SW 1271 (cell line): Measurements from ENCODE around the gene SCN2B.

ENCODE experiments used
- DNase-seq, 2 experiments: peaks; one replicate each; lab custom pipeline; 2025; lab: John Stamatoyannopoulos, UW

Gene SCN2B

DNA sequence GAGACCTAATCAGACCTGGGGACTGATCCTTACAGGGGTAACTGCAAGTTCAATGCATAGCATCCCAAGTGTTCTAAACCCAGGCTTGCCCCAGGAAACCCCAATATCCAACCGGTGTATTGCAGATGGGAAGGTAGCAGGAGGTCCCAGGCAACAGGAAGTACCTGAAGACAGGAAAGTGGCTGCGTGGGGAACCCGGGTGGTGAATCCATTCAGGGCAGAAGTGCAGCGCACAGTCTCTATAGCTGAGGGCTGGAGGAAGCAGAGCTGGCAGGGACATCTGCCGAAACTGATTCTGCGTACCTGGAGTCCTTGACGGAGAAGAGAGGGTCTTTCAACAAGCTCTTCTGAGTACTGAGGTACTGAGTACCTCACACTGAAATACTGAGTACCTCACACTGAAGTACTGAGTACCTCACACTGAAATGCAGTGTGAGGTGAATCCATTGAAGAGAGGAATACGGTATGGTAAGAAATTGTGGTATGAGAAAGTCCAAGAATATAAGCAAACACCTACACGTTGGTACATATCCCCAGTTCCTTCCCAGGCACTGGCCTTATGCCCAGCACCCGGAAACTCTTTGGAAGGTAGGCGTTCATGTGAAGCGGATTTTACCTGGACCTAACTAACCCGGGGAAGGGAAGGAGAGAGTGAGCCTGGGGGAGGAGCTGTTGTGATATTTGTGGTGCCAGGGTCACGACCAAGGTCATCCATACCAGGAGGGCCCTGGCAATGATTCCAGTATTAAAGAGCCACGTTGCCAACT lies 43.9 kb downstream of the SCN2B start:
- DNase-seq, result no peak

DNA sequence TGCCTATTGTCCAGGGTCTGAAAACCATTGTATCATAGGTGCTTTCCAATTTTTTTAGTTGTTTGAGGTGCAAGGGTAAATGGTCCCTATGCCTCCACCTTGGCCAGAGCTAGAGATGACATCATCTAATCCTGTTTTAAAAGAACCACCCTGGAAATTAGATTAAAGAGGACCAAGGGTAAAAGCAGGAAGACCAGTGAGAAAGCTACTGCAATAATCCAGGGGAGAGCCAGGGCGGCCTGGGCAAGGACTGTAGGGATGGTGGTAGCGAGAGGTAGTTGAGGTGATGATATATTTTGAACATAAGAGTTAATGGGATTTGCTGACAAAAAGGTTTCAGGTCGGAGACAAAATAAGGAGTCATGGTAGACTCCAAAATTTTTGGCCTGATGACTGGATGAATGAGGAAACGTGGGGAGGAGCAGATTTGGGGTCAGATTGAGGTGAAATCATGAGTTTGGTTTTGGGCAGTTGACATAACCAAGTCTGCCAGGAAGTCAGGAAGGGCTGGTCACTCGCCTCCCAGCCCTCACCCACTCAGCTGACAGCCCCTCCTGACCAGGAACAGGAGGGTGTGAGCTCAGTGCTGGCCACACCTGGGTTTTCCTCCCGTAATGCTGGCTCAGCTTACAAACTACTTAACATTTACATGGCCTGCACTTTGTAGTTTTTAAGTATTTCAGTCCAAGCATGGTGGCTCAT lies 46.8 kb downstream of the SCN2B start:
- no peak for DNase-seq

DNA sequence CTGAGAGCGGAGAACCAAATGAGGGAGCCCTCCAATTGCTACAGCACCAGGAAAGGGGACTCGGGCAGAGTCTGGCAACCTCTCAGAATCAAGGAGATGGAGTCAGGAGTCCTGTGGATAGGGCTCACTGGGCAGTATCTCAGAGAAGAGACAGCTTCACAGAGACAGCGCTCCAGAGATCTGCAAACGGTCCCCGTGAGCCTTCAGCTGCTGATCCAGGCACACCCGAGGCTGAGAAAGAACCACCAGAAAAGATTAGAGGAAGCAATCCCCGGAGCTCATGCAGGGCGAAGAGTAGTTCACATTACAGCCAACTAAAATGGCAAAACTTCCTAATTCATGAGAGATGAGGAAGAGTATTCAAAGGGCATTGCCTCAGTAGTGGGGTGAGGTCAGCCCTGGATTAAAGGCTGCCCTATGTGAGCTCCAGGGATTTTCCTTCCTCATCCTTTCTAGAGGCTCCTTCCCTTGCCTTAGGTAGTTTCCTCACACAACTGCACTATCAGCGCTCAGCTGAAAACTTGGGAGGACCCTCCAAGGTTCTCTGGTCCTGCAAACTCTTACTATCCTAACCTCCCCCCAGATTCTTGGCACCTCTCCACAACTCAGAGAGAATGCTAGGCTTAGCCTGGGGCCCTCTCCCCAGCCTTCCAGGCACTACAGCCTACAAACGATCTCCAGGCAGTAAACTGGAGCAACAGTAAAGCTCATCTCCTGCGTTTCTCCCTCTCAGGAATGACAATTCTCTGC lies 47.5 kb downstream of the SCN2B start:
- no peak for DNase-seq

DNA sequence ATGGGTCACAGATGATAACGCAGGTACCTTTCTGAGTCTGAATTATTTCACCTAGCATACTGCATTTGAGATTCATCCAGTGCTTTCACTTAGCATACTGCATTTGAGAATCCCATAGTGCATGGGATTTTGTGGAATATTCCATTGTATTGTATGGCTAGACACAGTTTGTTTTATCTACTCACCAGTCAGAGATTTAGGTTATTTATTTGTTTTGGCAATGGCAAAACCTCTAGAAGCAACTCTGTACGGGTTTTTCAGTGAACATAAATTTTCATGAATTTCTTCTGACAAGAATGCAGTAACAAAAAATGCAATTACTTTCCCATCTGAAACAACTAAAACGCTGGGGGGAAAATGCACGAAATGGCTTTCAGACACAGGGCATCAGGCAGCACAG lies 48.1 kb downstream of the SCN2B start:
- no peak for DNase-seq

DNA sequence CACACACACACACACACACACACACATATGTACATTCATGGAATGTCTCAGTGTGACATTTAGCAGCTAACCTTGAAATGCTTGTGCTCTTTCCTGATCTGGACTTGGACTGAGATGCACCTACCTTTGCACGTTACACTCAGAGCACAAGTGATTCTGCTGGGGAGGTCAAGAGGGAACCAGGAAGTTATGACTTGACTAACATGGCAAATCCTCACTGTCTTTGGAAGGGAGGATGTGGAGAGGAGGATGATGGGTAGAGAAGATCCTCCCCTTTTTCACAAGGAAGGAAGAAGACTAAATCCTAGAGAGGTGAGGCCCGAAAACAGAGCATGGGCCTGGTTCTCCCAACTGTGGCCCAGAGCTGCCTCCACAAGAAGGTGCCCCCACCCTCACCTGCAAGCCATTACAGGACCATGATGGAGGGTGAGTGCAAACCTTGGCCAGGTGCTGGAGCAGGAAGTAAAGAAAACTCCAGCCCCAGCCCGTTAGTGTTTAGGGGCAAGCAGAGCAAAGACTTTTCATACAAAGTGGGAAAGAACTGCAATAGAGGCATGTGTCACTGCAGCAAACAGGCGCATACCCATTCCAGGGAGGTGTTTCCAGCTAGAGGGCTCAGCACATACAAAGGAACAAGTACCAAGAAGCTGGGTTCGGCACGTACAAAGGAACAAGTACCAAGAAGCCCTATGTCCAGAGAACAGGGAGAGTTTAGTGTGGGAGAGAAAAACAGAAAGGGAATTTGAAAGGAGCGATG lies 50.2 kb downstream of the SCN2B start:
- no peak for DNase-seq

DNA sequence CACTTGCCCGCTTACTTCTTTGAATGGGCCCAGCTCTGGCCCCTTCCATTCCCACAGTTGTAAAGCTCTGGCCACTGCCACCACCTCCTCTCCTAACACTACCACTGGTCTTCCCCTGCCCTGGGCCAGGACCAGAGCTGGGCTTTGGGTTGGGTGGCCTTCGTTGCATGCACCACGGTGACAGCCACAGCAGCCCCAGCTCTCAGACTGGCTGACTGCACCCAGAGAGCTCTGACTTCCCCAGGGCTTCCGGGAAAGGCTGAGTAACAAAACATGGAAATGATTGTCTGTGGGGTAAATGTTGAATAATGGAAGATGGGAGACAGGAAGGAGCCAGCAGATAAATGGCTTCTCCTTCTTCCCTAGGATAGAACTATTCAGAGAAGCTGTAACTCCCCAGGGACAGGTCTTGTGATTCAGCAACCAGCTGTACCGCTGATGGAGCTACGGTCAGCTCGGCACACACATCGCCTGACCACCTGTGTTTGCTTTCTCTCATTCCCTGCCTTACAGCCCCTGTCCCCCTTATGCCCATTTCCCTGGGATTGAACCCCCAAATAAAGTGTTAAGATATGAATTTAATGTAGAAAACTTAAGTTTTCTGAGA lies 51.4 kb downstream of the SCN2B start:
- no peak for DNase-seq

DNA sequence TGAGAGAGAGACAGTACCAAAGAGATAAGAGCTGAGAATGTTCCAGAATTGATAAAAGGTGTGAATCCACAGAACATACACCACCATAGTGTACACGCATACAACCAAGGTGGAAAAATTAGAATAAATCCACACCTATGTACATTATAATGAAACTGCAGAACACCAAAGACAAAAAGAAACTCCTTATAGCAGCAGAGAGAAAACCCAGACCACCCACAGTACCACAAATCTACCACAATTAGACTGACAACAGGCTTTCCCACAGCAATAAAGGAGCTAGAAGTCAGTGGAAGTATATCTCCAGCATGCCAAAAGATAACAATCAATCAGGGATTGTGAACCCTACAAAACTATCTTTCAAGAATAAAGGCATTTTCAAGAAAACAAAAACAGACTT lies 55.6 kb downstream of the SCN2B start:
- DNase-seq, result no peak

DNA sequence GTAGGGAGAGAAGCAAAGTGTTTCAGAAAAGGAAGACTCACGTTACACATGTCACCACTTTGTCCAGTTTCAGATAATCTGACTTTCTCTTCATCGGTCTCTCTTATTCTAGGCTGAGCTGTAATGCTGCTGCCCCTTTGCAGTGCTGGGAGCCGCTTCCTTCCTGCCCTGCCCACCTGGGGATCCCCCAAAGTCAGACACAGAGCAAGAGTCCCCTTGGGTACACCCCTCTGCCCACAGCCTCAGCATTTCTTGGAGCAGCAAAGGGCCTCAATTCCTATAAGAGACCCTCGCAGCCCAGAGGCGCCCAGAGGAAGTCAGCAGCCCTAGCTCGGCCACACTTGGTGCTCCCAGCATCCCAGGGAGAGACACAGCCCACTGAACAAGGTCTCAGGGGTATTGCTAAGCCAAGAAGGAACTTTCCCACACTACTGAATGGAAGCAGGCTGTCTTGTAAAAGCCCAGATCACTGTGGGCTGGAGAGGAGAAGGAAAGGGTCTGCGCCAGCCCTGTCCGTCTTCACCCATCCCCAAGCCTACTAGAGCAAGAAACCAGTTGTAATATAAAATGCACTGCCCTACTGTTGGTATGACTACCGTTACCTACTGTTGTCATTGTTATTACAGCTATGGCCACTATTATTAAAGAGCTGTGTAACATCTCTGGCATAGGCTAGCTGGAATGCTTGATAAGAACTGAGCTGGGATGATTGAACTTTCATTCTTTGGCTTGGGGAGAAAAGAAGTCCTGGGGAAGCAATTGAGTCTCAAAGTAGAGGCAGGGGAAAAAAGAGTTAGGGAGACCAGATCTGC lies 58.4 kb downstream of the SCN2B start:
- no peak for DNase-seq

DNA sequence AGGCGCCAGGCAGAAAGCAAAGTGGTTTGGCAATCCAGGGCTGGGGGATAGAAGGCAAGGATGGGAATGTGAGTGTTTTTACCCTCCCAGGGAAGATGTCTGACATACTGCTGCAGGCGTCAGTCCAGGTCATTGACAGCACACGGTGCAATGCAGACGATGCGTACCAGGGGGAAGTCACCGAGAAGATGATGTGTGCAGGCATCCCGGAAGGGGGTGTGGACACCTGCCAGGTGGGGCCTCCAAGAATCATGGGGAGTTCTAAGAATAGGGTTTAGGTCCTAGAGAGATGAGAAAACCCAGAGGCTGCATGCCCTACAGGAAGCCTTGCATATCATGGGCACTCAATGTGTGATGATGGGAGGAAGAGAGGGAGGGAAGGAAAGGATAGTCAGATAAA lies 61.4 kb downstream of the SCN2B start:
- DNase-seq, result no peak

DNA sequence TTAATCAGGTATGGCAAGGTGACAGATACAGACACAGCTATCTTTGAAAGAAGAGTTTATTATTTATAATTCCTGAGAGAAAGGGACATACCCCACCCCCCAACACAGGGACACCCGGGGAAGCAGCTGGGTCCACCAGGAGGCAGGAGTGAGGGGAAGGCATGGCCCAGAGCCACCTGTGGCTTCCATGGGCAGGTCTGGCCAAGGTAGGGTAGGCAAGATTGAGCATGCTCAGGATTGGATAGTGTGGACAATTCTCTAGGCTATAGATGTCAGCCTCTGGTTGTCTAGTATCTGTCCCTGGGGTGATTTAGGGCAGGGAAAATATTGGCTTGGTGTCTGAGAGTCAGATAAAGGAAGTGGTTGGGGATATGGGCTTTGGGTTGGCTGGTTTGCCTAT lies 62.2 kb downstream of the SCN2B start:
- DNase-seq, result no peak

DNA sequence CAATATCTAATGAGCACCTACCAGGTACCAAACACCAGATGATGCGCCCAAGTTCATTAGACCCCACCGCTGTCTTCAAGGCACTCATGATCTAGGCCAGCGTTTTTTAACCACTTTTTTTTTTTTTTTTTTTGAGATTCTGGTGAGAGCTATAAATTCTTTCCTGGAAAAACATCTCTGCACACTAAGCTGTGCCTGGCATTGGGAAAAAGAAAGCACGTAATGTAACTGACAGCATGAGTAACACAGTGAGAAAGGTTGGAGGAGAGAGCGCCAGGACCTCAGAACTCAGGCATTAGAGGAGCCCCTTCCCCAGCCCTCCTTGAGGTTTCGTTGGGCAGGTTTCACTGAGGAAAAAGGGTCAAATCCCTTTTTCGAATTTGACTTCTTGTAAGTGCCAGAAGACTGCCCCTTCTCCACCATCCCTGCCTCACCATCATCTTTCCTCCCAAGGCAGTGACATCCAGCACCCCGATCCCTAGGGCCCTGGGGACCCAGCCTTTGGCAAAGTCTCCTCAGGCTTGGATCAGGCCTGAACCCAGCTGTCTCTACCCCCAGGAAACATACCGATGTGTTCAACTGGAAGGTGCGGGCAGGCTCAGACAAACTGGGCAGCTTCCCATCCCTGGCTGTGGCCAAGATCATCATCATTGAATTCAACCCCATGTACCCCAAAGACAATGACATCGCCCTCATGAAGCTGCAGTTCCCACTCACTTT lies 63.6 kb downstream of the SCN2B start:
- no peak for DNase-seq
